ENCODE data around the gene IL1RL2. TPM values are rescaled to one million over a fixed set of nuclear protein-coding genes. Genes with fewer than 3 reads are reported as not detected.
A peak's percentile ranks its signal among the peaks of the same experiment; 100 is the strongest.

Gene IL1RL2
- polyA plus RNA-seq, 12 donors: 0.07 to 2.2 (median 0.32) TPM; not detected in 2

DNA sequence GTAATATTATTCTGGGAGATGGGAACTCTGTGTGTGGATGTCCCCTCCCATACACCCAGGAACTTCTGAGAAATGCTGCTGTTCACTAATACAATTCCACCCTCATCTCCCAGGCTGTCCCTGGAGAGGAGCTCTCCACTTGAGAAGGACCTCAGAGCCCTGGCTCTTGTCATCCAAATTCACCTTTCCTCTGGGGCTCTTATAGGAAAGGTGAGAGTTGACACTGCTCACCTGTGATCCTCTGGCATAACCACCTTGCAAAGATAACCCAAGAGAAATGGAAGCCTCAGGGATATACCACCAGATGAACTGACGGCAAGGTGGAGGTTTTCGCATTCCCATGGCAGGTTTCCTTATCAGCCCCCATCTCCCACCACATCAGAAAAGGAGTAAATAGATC, 52.0 kb downstream of the IL1RL2 start:
- no peak for DNase-seq

DNA sequence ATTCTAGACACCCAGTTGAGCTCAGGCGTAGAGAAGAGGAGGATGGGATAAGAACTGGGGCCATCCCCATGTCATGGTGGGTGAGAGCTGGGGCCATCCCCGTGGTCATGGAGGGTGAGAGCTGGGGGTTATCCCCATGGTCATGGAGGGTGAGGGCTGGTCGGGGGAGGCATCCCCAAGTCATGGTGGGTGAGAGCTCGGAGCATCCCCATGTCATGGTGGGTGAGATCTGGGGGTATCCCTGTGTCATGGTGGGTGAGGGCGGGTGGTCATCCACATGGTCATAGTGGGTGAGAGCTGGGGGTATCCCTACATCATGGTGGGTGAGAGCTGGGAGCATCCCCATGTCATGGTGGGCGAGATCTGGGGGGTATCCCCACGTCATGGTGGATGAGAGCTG, 52.5 kb downstream of the IL1RL2 start:
- DNase-seq: no peak

DNA sequence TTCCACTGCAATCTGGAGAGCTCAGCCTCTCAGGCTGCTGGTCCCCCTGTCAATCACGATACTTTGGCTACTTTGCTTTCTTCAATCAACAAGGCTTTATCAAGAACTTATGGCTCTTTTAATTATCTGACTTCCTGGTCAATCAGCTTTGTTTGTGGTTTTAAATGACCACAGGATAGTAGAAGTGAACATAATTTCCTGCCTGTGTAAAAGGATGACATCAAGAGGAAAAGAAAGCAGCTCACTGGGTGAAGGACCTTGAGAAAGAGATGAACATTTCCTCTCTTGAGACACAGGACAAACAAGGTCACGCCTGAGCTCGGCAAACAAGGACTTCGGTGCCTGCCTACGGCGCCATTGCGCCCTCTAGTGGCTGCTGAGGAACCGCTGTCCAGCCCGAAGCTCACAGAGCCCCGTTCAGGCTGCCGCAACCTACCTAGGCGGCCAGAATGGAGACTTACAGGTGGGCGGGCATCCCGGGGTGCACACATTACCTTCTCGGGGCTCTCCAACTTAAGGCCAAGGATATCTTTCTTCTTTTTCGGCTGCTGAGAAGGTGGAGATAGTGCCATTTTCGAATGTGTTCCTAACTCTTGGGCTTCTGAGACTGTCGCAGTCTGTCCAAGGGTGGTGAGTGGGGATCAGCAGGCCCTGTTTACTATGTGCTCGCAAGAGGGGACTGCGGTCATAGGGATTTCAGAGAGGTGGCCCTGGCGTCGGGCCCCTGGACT, 54.0 kb downstream of the IL1RL2 start:
- peak; percentile 89 for DNase-seq

DNA sequence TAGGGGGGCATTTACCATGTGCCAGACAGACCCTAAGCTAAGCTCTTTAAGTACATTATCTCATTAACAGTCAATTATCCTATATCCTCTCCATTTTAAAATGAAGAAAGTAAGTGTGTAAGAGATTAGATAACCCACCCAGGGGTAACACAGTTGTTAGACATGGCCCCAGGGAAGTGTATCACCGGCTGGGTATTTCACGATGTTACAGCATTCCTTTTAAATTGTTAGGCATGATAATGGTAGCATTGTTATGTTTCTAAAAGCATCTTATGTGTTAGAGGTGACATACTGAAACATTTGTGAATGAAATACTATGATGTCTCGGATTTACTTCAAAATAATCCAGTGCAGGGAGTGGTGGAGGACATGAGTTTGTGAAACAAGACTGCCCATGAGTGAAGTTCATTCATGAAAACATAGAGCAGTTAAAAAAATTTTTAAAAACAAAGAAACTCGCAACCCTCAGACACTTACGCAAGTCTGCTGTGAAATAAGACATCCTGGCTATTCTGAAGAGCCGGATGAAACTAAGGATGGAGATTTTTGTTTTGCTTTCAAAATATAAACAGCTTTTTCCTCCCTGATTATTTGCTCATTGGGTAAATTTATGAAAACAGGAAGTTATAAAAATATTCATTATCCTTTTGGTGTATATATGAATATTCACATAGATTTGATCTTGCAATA, 54.9 kb downstream of the IL1RL2 start:
- DNase-seq: no peak

DNA sequence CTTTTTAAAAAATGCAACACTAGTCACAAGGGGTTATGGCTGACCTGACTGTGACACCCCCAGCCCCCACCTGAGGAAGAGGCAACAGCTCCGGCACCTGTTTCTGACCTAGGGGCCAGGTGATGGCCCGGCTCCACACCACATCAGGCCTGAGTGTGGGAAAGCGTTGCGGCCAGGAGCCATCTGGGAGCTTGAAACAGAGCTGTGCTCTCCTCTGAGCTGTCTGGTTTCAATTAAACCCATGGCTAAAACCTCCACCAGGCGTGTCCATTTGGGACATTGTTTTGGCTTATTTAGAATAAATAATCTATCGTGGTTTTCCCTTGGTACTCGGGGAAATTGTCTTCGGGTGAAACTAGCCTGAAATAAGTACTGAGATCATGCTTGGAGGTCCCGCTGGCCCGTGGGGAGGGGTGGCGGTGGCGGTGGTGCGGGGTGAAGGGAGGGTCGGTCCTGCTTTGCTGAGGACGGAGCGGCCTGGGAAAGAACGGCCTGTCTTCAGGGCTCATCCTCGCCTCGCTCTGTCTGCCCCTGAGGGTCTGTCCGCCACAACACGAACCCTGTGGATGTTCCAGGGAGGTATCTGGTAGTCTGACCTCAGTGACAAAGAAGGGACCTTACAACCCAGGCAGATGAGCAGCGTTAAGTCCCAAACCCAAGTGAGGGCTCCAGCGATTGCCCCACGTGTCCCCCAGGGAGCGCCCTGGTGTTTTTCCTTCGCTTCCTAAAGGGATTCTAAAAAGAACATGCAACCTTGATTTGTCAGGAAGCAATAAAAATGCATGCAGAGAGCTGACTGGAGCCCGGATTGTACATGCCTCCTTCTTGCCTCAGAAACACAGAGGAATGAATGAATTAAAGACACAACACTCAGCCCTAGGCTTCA, 58.7 kb downstream of the IL1RL2 start:
- no peak for DNase-seq

DNA sequence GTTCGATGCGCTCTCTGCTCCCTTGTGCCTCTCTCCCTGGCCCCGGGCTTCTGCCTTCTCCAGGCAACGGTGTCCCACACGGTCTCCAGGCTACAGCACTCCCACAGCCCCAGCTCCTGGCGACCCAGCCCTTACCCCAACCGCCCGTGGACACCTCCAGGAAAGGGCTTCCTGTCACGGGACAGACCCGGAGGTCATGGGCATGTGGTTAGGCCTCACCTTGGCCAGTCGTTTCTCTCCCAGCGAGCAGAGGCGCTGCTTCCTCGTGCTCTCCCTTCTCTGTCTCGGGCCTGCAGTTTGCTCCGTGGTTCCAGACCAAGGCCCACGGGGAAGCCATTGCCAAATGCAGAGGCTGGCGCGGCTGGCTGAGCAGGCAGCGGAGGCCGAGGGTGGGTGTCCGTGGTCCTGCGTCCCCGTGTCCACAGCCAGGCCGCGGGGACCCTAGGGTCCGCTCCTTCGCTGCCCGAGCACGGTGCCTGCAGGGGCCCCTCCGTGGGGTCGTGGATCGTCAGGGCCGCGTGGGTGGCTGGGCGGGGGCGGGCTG, 63.5 kb downstream of the IL1RL2 start:
- DNase-seq: no peak

DNA sequence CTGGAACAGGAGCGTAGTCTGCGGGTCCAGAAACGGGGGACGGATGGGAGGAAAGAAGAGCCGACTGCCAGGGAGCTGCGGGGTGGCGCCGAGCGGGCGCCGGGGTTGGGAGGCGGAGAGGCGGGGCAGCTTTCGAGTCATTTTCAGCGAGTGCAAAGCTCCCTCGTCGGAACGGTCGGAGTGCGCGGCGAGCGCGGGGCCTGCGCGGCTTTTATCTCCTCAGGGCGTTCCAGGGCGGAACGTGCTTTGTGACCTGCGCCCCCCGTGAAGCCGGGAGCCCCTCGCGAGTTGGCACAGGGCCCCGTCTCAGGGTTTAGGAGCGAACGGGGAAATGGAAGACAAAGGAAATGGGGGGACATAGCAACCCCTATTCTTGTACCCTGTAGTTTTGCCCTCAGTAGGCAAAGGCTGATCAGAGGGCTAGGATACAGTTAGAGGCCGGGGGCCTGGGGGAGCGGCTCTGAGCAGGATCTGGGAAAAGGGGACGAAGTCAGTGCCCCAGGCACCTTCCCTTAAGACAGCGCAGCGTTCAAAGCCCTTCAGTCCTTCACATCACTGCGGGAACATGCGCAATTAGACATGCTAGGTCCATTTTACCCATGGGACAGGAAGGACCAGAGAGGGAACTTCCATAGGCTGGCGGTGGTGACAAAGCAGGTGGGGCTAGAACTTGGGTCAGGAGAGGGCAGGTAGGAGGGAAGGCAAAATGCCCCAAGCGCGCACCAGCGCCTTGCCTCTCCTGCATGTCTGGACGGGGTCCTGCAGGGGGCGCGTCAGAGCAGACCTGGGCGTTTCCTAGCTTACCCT, 64.4 kb downstream of the IL1RL2 start:
- DNase-seq: no peak

DNA sequence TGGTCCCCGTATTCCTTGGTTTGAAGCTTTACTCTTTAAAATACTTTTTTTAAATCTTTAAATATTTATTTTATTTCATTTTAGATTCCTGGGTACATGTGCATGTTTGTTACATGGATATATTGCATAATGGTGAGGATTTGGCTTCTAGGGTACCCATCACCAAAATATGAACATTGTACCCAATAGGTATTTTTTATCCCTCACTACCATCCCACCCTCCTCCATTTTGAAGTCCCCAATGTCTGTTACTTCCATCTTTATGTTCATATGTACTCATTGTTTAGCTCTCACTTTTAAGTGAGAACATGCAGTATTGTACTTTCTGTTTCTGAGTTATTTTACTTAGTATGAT, 65.0 kb downstream of the IL1RL2 start:
- DNase-seq: no peak

DNA sequence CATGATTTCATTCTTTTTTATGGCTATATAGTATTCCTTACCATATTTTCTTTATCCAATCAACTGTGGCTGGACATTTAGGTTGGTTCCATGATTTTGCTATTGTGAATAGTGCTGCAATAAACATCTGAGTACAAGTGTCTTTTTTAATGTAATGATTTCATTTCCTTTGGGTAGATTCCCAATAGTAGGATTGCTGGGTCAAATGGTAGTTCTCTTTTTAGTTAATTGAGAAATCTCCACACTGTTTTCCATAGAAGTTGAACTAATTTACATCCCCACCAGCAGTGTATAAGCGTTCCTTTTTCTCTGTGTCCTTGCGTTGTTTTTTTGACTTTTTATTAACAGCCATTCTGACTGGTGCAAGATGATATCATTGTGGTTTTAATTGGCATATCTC, 65.4 kb downstream of the IL1RL2 start:
- DNase-seq: no peak

DNA sequence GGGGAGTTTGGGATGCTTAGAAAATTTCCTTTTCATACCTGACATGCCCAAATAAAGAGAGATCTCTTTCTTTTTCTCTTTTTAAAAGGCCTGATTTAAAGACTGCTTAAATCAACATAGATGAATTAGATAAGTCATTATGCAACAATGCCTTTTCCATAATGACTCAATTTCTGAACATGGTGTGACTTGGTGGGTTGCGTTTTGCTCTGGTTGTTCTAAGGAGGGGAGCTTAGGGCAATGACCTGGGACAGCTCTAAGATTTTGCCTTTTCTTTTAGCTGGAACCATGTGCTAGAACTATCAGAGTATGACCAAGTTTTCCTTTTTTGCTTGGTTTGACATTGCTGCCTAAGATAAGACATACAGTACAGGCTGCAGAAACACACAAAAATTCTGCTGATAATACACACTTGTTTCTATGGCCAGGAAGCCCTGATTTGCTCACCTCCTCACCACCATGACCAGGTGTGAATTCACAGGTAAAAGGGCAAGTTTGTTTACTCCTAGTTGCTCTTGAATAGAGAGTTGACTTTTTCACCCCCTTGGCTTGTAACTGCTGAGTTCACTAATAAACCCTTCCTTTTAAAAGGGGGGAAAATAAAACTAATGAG, 66.4 kb downstream of the IL1RL2 start:
- no peak for DNase-seq

DNA sequence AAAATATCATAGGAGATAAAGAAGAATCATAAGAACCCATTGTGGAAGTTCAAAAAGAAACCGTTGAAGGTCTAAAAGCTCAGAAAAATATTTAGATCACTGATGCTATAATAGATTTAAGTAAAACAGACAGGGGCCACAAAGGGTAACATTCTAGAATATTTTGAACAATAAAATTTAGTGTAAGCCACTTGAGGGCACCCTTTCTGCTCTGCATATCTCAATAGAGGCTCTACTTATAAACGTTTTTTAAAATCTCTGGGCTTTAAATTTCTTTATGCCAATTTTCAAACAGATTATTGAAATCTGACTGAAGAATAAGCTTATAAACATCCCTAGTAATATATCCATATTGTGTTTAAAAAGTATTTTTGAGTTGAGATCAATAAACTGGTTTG, 66.9 kb downstream of the IL1RL2 start:
- DNase-seq: no peak

DNA sequence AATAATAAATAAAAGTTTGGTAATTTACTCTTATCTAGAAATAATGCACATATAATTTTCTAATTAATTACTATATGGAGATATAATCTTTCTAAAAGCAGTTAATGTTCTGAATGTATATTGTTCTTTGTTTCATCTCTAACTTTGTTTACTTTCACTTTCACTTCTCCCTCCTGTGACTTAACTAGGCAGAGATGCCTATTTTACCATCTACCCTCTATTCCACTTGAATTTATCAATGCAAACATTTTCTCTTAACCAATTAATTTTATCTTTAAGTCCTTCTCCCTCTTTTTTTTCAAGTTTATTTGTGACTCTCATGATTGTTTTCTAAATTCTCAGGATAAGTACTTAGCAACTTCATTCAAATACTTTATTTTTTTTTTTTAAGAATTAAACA, 69.5 kb downstream of the IL1RL2 start:
- no peak for DNase-seq

DNA sequence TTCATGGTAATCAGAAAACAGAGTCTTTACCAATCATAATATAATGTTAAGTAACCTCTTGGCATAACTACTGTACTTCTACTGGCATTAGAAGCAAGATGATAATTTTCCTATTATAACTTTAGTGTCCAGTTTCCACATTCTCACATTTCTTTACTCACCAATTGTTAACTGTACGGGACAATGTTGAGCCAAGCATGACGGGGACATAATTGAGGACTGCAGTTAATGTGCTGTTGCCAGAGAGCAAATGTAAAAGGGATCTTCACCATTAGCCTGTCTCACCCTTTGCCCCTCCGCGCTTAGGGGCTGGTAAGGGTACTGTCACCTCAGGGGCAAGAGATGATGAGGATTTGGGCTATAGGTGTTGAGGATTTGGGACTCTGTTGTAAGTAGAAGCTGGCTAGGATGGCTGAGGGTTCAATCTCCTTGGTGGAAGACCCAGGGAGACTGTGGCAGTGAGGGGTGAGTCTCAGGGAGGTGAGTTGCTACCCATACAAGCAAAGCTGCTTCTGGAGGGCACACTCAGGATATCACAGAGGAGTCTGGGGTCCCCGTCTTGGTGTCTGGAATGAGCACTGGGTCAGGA, 70.1 kb downstream of the IL1RL2 start:
- DNase-seq: no peak

DNA sequence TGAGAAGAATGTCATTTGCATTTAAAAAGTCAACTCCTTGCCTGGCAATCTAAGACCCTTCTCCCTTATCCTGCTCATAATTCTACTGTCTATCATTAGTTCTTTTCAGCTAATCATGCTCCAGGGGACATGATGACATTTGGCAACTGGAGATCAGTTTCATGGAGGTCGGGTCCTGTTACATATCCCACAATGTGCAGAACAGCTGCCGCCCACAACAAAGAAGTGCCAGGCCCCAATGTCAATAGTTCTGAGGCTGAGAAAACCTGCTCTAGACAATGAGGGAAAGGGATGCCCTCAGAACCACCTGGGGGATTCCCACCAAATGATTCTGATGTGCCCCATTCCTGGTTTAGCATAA, 71.2 kb downstream of the IL1RL2 start:
- no peak for DNase-seq

DNA sequence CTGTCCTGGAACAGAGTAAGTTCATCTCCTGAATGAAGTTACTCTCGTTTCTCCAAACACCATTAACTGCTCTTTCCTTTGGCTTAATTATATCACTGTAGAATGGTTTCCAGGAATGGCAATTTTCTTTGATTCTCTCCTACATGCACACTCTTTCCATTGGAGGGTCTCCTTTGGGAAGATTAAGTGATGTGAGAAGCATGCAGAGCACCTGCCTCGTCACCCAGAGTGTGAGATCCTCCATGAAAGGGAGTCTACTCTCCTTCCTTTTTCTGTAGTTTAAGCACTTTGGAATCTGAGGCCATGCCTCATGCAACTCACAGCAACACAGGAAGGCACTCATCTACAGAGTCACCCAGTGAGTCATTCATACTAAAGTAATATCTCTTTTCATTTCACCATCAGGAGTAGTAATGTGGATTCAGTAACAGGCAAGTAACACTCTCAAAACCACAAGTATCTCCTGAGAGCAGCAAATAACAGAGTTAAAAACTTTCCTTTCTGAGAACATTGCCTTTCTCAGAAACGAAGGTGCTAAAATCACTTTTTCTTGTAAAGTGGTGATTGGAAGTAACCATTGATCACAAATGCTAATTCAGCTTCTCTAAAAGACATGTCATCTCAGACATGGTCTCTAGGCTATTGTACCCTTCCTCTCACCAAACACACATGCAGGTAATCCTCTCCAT, 71.7 kb downstream of the IL1RL2 start:
- no peak for DNase-seq

DNA sequence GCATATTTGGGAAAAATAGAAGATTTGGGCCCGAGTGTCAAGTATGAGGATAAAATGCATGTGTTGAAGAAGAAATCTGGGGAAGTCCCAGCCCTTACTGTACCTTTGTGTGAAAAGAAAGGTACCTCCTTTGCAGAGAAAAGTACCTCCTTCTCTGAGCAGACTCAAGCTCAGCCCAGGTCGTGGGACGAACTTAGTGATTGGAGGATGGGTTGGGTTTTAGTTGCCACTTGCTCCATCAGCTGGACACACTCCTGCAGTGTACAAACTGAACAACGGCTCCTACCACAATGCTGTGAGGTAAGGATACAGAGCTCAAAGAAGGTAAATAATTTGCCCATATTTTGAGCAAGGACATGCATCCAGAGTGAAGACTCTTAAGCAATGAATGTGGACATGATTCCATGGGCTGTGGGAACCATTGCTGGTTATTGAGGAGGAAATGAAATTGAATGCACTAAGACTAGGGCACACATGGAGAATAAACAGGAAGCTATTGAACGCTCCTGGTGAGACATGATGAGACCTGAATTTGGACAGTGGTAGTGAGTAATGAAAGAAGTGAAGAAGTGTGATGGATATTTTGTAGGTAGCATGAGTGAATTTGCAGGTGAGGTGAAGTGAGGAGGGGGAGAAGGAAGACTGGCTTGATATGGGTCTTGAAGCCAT, 74.8 kb downstream of the IL1RL2 start:
- no peak for DNase-seq

DNA sequence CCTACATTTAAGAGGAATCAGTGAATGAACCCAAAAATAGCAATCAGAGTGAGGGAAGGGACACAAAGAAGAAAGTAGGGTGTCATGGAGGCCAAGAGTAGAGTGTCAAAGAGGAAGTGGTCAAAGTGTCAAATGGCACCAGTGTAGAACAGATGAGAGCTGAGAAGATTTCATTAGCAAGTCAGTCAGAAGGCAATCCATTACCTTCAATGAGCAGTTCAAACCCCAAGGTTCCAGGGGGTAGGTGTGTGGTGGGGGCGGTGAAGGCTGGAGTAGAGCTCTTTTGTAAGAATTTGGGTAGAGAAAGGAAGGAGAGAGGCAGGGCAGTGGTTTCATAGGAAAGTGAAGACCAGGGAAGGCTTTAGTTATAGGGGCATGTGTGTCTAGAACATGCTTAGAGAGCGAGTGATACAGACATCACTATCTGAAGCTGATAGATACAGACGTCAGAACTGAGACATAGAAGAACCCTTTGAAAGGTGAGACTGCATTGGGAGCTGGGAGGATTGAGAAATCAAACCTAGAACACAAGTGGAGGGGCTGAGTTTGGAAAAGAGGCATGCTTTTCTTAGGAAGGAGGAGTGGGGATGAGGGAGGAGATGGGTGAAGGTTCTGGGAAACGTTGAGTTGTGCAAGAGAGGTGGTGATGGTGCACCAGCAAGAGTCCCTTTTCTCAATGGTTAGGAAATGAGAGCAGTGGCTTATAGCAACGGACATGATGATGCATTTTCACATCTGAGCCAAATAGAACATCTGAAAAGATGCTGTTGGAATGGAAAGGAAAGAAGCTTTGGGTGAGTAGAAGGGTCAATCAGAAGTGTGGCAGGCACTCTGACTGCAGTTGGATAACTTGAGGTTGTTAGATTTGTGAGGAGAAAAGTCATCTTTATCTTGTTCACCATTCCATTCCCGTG, 75.7 kb downstream of the IL1RL2 start:
- DNase-seq: no peak

DNA sequence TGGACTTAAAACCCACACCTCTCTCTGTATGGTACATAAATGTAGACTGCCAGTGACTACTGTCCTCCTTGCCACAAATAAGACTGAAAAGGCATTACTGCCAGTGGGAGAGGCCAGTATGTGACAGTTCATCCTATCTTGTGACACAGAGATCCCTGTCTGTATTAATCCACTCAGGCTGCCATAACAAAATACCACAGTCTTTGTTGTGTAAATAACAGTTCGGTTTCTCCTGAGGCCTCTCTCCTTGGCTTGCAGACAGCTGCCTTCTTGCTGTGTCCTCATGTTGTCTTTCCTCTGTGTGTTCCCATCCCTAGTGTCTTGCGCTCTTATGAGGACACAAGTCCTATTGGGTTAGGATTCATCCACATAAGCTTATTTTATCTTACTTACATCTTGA, 78.1 kb downstream of the IL1RL2 start:
- DNase-seq: no peak

DNA sequence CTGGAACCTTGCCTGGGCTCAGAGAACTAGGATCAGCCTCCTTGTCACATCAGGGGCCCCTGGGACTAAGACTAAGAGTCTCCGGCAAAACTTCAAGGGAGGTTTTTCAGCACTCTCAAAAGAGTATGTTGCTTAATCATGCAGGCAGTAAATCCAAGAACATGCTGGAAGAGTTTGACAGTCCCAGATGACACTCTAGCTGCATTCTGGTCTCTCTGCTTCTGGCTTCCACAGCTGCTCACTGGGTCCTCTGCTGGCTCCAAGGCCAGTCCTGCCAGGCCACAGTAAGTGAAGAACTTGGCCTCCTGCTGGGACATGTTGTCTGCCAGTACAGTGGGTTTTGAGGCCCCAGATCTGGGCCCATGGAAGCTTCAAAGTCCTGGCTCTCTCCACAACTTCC, 79.4 kb downstream of the IL1RL2 start:
- DNase-seq: no peak
